HG02885 (cell line): Measurements from ENCODE around the gene MAST4.

ENCODE experiments used
- ATAC-seq: cut with Tn5 transposase; IDR thresholded peaks from one replicate; pipeline ENCODE4 v1.9.1; 2021; ENCODE audit warnings: mild to moderate bottlenecking; ENCODE audit not compliant: unreplicated experiment, poor library complexity

MAST4 gene

GRCh38 chr5:66643387-66643786 is 47.2 kb downstream of the MAST4 start:
- no peak for ATAC-seq

- ATAC-seq, result no peak
These were observed 47.9 kb downstream of the MAST4 start for GRCh38 chr5:66644111-66644510.

- ATAC-seq, result no peak
These were observed 48.8 kb downstream of the MAST4 start for GRCh38 chr5:66645039-66645438.

- ATAC-seq, result no peak
These were observed 50.4 kb downstream of the MAST4 start for GRCh38 chr5:66646570-66646969.

GRCh38 chr5:66647146-66647856 is 51.1 kb downstream of the MAST4 start:
- no peak for ATAC-seq

- ATAC-seq, result no peak
These were observed 56.6 kb downstream of the MAST4 start for GRCh38 chr5:66652818-66653217.

- ATAC-seq, result no peak
These were observed 57.1 kb downstream of the MAST4 start for GRCh38 chr5:66653325-66653724.

GRCh38 chr5:66655395-66656324 is 59.5 kb downstream of the MAST4 start:
- ATAC-seq, result no peak

- no peak for ATAC-seq
These were observed 62.3 kb downstream of the MAST4 start for GRCh38 chr5:66658516-66658915.

- ATAC-seq, result no peak
These were observed 63.6 kb downstream of the MAST4 start for GRCh38 chr5:66659780-66660179.

GRCh38 chr5:66660396-66660795 is 64.2 kb downstream of the MAST4 start:
- ATAC-seq, result no peak

GRCh38 chr5:66661149-66661548 is 65.0 kb downstream of the MAST4 start:
- ATAC-seq, result no peak

GRCh38 chr5:66666778-66667177 is 70.6 kb downstream of the MAST4 start:
- no peak for ATAC-seq

GRCh38 chr5:66669086-66669861 is 73.1 kb downstream of the MAST4 start:
- no peak for ATAC-seq

- ATAC-seq, result no peak
These were observed 73.6 kb downstream of the MAST4 start for GRCh38 chr5:66669862-66670195.

- no peak for ATAC-seq
These were observed 75.1 kb downstream of the MAST4 start for GRCh38 chr5:66671305-66671704.

- ATAC-seq, result no peak
These were observed 78.6 kb downstream of the MAST4 start for GRCh38 chr5:66674802-66675201.

- ATAC-seq, result no peak
These were observed 79.2 kb downstream of the MAST4 start for GRCh38 chr5:66675406-66675805.

- no peak for ATAC-seq
These were observed 84.0 kb downstream of the MAST4 start for GRCh38 chr5:66680221-66680620.

GRCh38 chr5:66680804-66681203 is 84.6 kb downstream of the MAST4 start:
- no peak for ATAC-seq

- no peak for ATAC-seq
These were observed 88.5 kb downstream of the MAST4 start for GRCh38 chr5:66684663-66685062.
